ENCODE data around the gene IQGAP2.
A peak's percentile ranks its signal among the peaks of the same experiment; 100 is the strongest.

The IQGAP2 gene

GRCh38 chr5:76657683-76658311, 254.7 kb downstream of the IQGAP2 start:
- Histone ChIP-seq H2BK5ac (ENCODE audit: low read depth, low read length, poor library complexity) (no peak overlapping the region), H2BK12ac (ENCODE audit: low read length) (no peak overlapping the region), H2BK120ac (ENCODE audit: insufficient read depth, low read length, poor library complexity) (no peak overlapping the region)

GRCh38 chr5:76660360-76660759, 257.3 kb downstream of the IQGAP2 start:
- Histone ChIP-seq H3K4me1 (ENCODE audit: control insufficient read depth in 1 of 2, insufficient read depth in 2 of 2, low read length in 2 of 2) (no peaks in the 10 kb centered on the region), H4K91ac (ENCODE audit: low read depth, low read length) (no peak overlapping the region), H2AFZ (ENCODE audit: insufficient read depth, low read length, poor library complexity) (no peak overlapping the region), H4K8ac (ENCODE audit: low read depth, low read length) (no peak overlapping the region), H4K12ac (ENCODE audit: low read depth, low read length) (no peak overlapping the region), H3K27ac (ENCODE audit: low read depth, low read length) (no peak overlapping the region), H3K4ac (ENCODE audit: low read depth, low read length) (no peak overlapping the region), H3K4me2 (ENCODE audit: low read length) (no peak overlapping the region), H2AK5ac (ENCODE audit: low read length) (no peak overlapping the region), H3K79me2 (ENCODE audit: control insufficient read depth, insufficient read depth, low read length, poor library complexity) (no peaks in the 10 kb centered on the region), H3K18ac (ENCODE audit: low read length) (no peak overlapping the region), H3K14ac (ENCODE audit: low read length) (no peak overlapping the region), H3K27me3 (ENCODE audit: insufficient read depth, low read length) (no peaks in the 10 kb centered on the region), H3K4me3 (ENCODE audit: low read depth, low read length) (no peak overlapping the region), H3K79me1 (ENCODE audit: low read length) (no peaks in the 10 kb centered on the region), H2BK12ac (ENCODE audit: low read length) (no peak overlapping the region), H3K23ac (ENCODE audit: low read length) (no peak overlapping the region), H2BK120ac (ENCODE audit: insufficient read depth, low read length, poor library complexity) (no peak overlapping the region), H2BK5ac (ENCODE audit: low read depth, low read length, poor library complexity) (no peak overlapping the region), H3K36me3 (ENCODE audit: control insufficient read depth in 1 of 2, insufficient read depth in 2 of 2, low read length in 2 of 2) (peaks cover 0 to 2% of the 10 kb centered on the region in 2 experiments), H3K9ac (ENCODE audit: low read length) (no peak overlapping the region), H3K9me3 (ENCODE audit: insufficient read depth, low read depth, low read length) (no peaks in the 10 kb centered on the region)
- no CpG with 5 or more reads among the region's 2 CpGs for WGBS (ENCODE audit: extremely low coverage, insufficient coverage, insufficient read length)
- peak in 1 of 2 donors; percentile 9 for DNase-seq

More at GRCh38 chr5:76657683-76658311, 254.7 kb downstream of the IQGAP2 start:
- H3K4ac ChIP-seq (ENCODE audit: low read depth, low read length) = no peak overlapping the region
- no peak overlapping the region for H2AFZ ChIP-seq (ENCODE audit: insufficient read depth, low read length, poor library complexity)
- H4K91ac ChIP-seq (ENCODE audit: low read depth, low read length) = no peak overlapping the region
- no peak overlapping the region for H4K12ac ChIP-seq (ENCODE audit: low read depth, low read length)
- no peaks in the 10 kb centered on the region for H3K79me2 ChIP-seq (ENCODE audit: control insufficient read depth, insufficient read depth, low read length, poor library complexity)
- H2AK5ac ChIP-seq (ENCODE audit: low read length) = no peak overlapping the region
- H3K18ac ChIP-seq (ENCODE audit: low read length) = no peak overlapping the region
- DNase-seq = no peak
- no peak overlapping the region for H3K23ac ChIP-seq (ENCODE audit: low read length)
- no peaks in the 10 kb centered on the region for H3K79me1 ChIP-seq (ENCODE audit: low read length)
- H4K8ac ChIP-seq (ENCODE audit: low read depth, low read length) = no peak overlapping the region
- H3K4me2 ChIP-seq (ENCODE audit: low read length) = no peak overlapping the region
- H3K14ac ChIP-seq (ENCODE audit: low read length) = no peak overlapping the region
- no peaks in the 10 kb centered on the region for H3K9me3 ChIP-seq (ENCODE audit: insufficient read depth, low read depth, low read length)
- H3K9ac ChIP-seq (ENCODE audit: low read length) = no peak overlapping the region
- H3K4me3 ChIP-seq (ENCODE audit: low read depth, low read length) = no peak overlapping the region
- no peaks in the 10 kb centered on the region for H3K27me3 ChIP-seq (ENCODE audit: insufficient read depth, low read length)
- H3K27ac ChIP-seq (ENCODE audit: low read depth, low read length) = no peak overlapping the region
- H3K36me3 ChIP-seq (ENCODE audit: control insufficient read depth in 1 of 2, insufficient read depth in 2 of 2, low read length in 2 of 2) = peaks cover 0 to 2% of the 10 kb centered on the region in 2 experiments
- H3K4me1 ChIP-seq (ENCODE audit: control insufficient read depth in 1 of 2, insufficient read depth in 2 of 2, low read length in 2 of 2) = no peaks in the 10 kb centered on the region
- WGBS (ENCODE audit: extremely low coverage, insufficient coverage, insufficient read length) = no CpG with 5 or more reads among the region's 6 CpGs

- no peak overlapping the region for H3K4me2 ChIP-seq (ENCODE audit: low read length)
- H3K79me1 ChIP-seq (ENCODE audit: low read length) = no peaks in the 10 kb centered on the region
- H3K27ac ChIP-seq (ENCODE audit: low read depth, low read length) = no peak overlapping the region
- no peaks in the 10 kb centered on the region for H3K9me3 ChIP-seq (ENCODE audit: insufficient read depth, low read depth, low read length)
- peaks cover 0 to 2% of the 10 kb centered on the region in 2 experiments for H3K36me3 ChIP-seq (ENCODE audit: control insufficient read depth in 1 of 2, insufficient read depth in 2 of 2, low read length in 2 of 2)
- H2AK5ac ChIP-seq (ENCODE audit: low read length) = no peak overlapping the region
- no peak overlapping the region for H4K12ac ChIP-seq (ENCODE audit: low read depth, low read length)
- WGBS (ENCODE audit: extremely low coverage, insufficient coverage, insufficient read length) = no CpG with 5 or more reads among the region's 5 CpGs
- no peak overlapping the region for H3K23ac ChIP-seq (ENCODE audit: low read length)
- H3K27me3 ChIP-seq (ENCODE audit: insufficient read depth, low read length) = no peaks in the 10 kb centered on the region
- H3K4me1 ChIP-seq (ENCODE audit: control insufficient read depth in 1 of 2, insufficient read depth in 2 of 2, low read length in 2 of 2) = no peaks in the 10 kb centered on the region
- H3K14ac ChIP-seq (ENCODE audit: low read length) = no peak overlapping the region
- H2BK5ac ChIP-seq (ENCODE audit: low read depth, low read length, poor library complexity) = no peak overlapping the region
- no peaks in the 10 kb centered on the region for H3K79me2 ChIP-seq (ENCODE audit: control insufficient read depth, insufficient read depth, low read length, poor library complexity)
- DNase-seq = peak in 1 of 2 donors; percentile 37
- no peak overlapping the region for H3K4me3 ChIP-seq (ENCODE audit: low read depth, low read length)
- no peak overlapping the region for H4K8ac ChIP-seq (ENCODE audit: low read depth, low read length)
- H2AFZ ChIP-seq (ENCODE audit: insufficient read depth, low read length, poor library complexity) = no peak overlapping the region
- H4K91ac ChIP-seq (ENCODE audit: low read depth, low read length) = no peak overlapping the region
- H2BK12ac ChIP-seq (ENCODE audit: low read length) = no peak overlapping the region
- no peak overlapping the region for H3K9ac ChIP-seq (ENCODE audit: low read length)
- no peak overlapping the region for H3K18ac ChIP-seq (ENCODE audit: low read length)
- H3K4ac ChIP-seq (ENCODE audit: low read depth, low read length) = no peak overlapping the region
- H2BK120ac ChIP-seq (ENCODE audit: insufficient read depth, low read length, poor library complexity) = no peak overlapping the region
Observed at GRCh38 chr5:76662521-76662920, 259.4 kb downstream of the IQGAP2 start.

- peaks cover 0 to 2% of the 10 kb centered on the region in 2 experiments for H3K36me3 ChIP-seq (ENCODE audit: control insufficient read depth in 1 of 2, insufficient read depth in 2 of 2, low read length in 2 of 2)
- H2AK5ac ChIP-seq (ENCODE audit: low read length) = no peak overlapping the region
- H4K91ac ChIP-seq (ENCODE audit: low read depth, low read length) = no peak overlapping the region
- DNase-seq = no peak
- no peak overlapping the region for H3K18ac ChIP-seq (ENCODE audit: low read length)
- H3K4me2 ChIP-seq (ENCODE audit: low read length) = no peak overlapping the region
- no CpG with 5 or more reads among the region's 3 CpGs for WGBS (ENCODE audit: extremely low coverage, insufficient coverage, insufficient read length)
- H3K4ac ChIP-seq (ENCODE audit: low read depth, low read length) = no peak overlapping the region
- no peak overlapping the region for H4K12ac ChIP-seq (ENCODE audit: low read depth, low read length)
- H3K9ac ChIP-seq (ENCODE audit: low read length) = no peak overlapping the region
- no peak overlapping the region for H2BK120ac ChIP-seq (ENCODE audit: insufficient read depth, low read length, poor library complexity)
- no peaks in the 10 kb centered on the region for H3K4me1 ChIP-seq (ENCODE audit: control insufficient read depth in 1 of 2, insufficient read depth in 2 of 2, low read length in 2 of 2)
- no peak overlapping the region for H3K23ac ChIP-seq (ENCODE audit: low read length)
- no peak overlapping the region for H2BK12ac ChIP-seq (ENCODE audit: low read length)
- H3K79me1 ChIP-seq (ENCODE audit: low read length) = no peaks in the 10 kb centered on the region
- no peak overlapping the region for H3K27ac ChIP-seq (ENCODE audit: low read depth, low read length)
- no peak overlapping the region for H2BK5ac ChIP-seq (ENCODE audit: low read depth, low read length, poor library complexity)
- no peak overlapping the region for H2AFZ ChIP-seq (ENCODE audit: insufficient read depth, low read length, poor library complexity)
- H3K14ac ChIP-seq (ENCODE audit: low read length) = no peak overlapping the region
- H4K8ac ChIP-seq (ENCODE audit: low read depth, low read length) = no peak overlapping the region
- H3K79me2 ChIP-seq (ENCODE audit: control insufficient read depth, insufficient read depth, low read length, poor library complexity) = no peaks in the 10 kb centered on the region
- no peaks in the 10 kb centered on the region for H3K27me3 ChIP-seq (ENCODE audit: insufficient read depth, low read length)
- H3K4me3 ChIP-seq (ENCODE audit: low read depth, low read length) = no peak overlapping the region
- no peaks in the 10 kb centered on the region for H3K9me3 ChIP-seq (ENCODE audit: insufficient read depth, low read depth, low read length)
Observed at GRCh38 chr5:76663573-76663972, 260.5 kb downstream of the IQGAP2 start.

All from trophoblast cell (in vitro differentiated cells and primary cell).